GM12891 (cell line): ENCODE measurements around the gene LEUTX.

Experiments used
- POLR2A ChIP-seq: IDR thresholded peaks from 2 replicates; pipeline ENCODE4 v1.6.1; 2011; ENCODE audit warnings: low read depth, low read length, control low read depth
- POLR2AphosphoS5 ChIP-seq: IDR thresholded peaks from 2 replicates; pipeline ENCODE4 v1.6.1; 2011; ENCODE audit warnings: low read depth, low read length, control low read depth

GRCh38 chr19:39788244-39788643 is 9.6 kb downstream of the LEUTX start:
- no peak for TF ChIP-seq POLR2A
- TF ChIP-seq POLR2AphosphoS5 = no peak
